ENCODE results near the gene VEGFB.

VEGFB gene

GRCh38 chr11:64235437-64236161 is 1.2 kb downstream of the VEGFB start:
- TF ChIP-seq ARNT (IDR thresholded peaks at IDR 0.05) (no peak), PKNOX1 (IDR thresholded peaks at IDR 0.05) (peak; percentile 27; the same call in 1 of the 2 replicates)
- ChIA-PET POLR2A (interaction anchor here (2.5 to 2.8 kb wide), 2 partner anchors 11 to 14 kb away, joined by 8 to 12 read pairs; partner anchors contain the start of gene PPP1R14B), CTCF (no interaction called here)
- no peak for DNase-seq (ENCODE audit: extremely low spot score)

- TF ChIP-seq LEF1 (IDR thresholded peaks at IDR 0.05; ENCODE audit: borderline replicate concordance) = no peak
- no peak for TF ChIP-seq SP1 (IDR thresholded peaks at IDR 0.05)
- no peak for TF ChIP-seq CTBP1 (IDR thresholded peaks at IDR 0.05; ENCODE audit: borderline replicate concordance)
- TF ChIP-seq HDGF (IDR thresholded peaks at IDR 0.05; ENCODE audit: borderline replicate concordance) = no peak
- TF ChIP-seq L3MBTL2 (conservative IDR thresholded peaks at IDR 0.05) = no peak
- TF ChIP-seq FOXM1 (IDR thresholded peaks at IDR 0.05; ENCODE audit: borderline replicate concordance) = no peak
- TF ChIP-seq PKNOX1 (IDR thresholded peaks at IDR 0.05) = no peak
- no peak for TF ChIP-seq BHLHE40 (IDR thresholded peaks at IDR 0.05; ENCODE audit: borderline replicate concordance)
- no peak for TF ChIP-seq ZNF384 (IDR thresholded peaks at IDR 0.05)
- POLR2A ChIA-PET = interaction anchor here (2.5 to 3.8 kb wide), 3 partner anchors 9 to 52 kb away, joined by 8 to 13 read pairs (median 12); partner anchors contain the start of genes PPP1R14B and STIP1
- CTCF ChIA-PET = interaction anchor here (0.7 kb wide), 1 partner anchor 45 kb away, joined by 3 read pairs; no protein-coding TSS in a partner anchor
- DNase-seq (ENCODE audit: extremely low spot score) = no peak
Measured at GRCh38 chr11:64237484-64237951, 3.1 kb downstream of the VEGFB start.

- ChIA-PET CTCF (no interaction called here), POLR2A (interaction anchor here (1.0 to 3.8 kb wide), 3 partner anchors 9 to 53 kb away, joined by 3 to 13 read pairs (median 10); partner anchors contain the start of genes NUDT22, PPP1R14B, STIP1 and TRPT1)
- no peak for DNase-seq (ENCODE audit: extremely low spot score)
- TF ChIP-seq NFRKB (IDR thresholded peaks at IDR 0.05) (no peak), LEF1 (IDR thresholded peaks at IDR 0.05; ENCODE audit: borderline replicate concordance) (no peak), BHLHE40 (IDR thresholded peaks at IDR 0.05; ENCODE audit: borderline replicate concordance) (no peak), CTBP1 (IDR thresholded peaks at IDR 0.05; ENCODE audit: borderline replicate concordance) (no peak), L3MBTL2 (conservative IDR thresholded peaks at IDR 0.05) (no peak), SP1 (IDR thresholded peaks at IDR 0.05) (no peak), PKNOX1 (IDR thresholded peaks at IDR 0.05) (no peak), FOXK2 (IDR thresholded peaks at IDR 0.05) (no peak), HDGF (IDR thresholded peaks at IDR 0.05; ENCODE audit: borderline replicate concordance) (no peak)
Measured at GRCh38 chr11:64238076-64238475, 3.7 kb downstream of the VEGFB start.

- POLR2A ChIA-PET = interaction anchor here (1.0 to 3.8 kb wide), 6 partner anchors 8 to 54 kb away, joined by 3 to 13 read pairs (median 4); partner anchors contain the start of genes NUDT22, PLCB3, PPP1R14B and STIP1
- DNase-seq (ENCODE audit: extremely low spot score) = no peak
- CTCF ChIA-PET = interaction anchor here (1.2 to 1.7 kb wide), 2 partner anchors 34 to 66 kb away, joined by 3 to 4 read pairs; partner anchors contain the start of gene ESRRA
Measured at GRCh38 chr11:64238999-64239398, 4.6 kb downstream of the VEGFB start.

GRCh38 chr11:64239662-64240434 is 5.5 kb downstream of the VEGFB start:
- CTCF ChIA-PET = interaction anchor here (1.2 to 1.7 kb wide), 2 partner anchors 35 to 65 kb away, joined by 3 to 4 read pairs; partner anchors contain the start of gene ESRRA
- no peak for TF ChIP-seq L3MBTL2 (conservative IDR thresholded peaks at IDR 0.05)
- no peak for TF ChIP-seq ZNF384 (IDR thresholded peaks at IDR 0.05)
- TF ChIP-seq SP1 (IDR thresholded peaks at IDR 0.05) = no peak
- no peak for TF ChIP-seq FOXM1 (IDR thresholded peaks at IDR 0.05; ENCODE audit: borderline replicate concordance)
- no peak for TF ChIP-seq FOXA1 (IDR thresholded peaks at IDR 0.05)
- TF ChIP-seq FOXK2 (IDR thresholded peaks at IDR 0.05) = no peak
- TF ChIP-seq NFRKB (IDR thresholded peaks at IDR 0.05) = no peak
- no peak for TF ChIP-seq TARDBP (IDR thresholded peaks at IDR 0.05)
- TF ChIP-seq BHLHE40 (IDR thresholded peaks at IDR 0.05; ENCODE audit: borderline replicate concordance) = no peak
- TF ChIP-seq ARNT (IDR thresholded peaks at IDR 0.05) = no peak
- no peak for TF ChIP-seq ELF4 (IDR thresholded peaks at IDR 0.05)
- no peak for TF ChIP-seq CTBP1 (IDR thresholded peaks at IDR 0.05; ENCODE audit: borderline replicate concordance)
- no peak for TF ChIP-seq LEF1 (IDR thresholded peaks at IDR 0.05; ENCODE audit: borderline replicate concordance)
- no peak for TF ChIP-seq PKNOX1 (IDR thresholded peaks at IDR 0.05)
- TF ChIP-seq SUZ12 (IDR thresholded peaks at IDR 0.05) = no peak
- TF ChIP-seq HDGF (IDR thresholded peaks at IDR 0.05; ENCODE audit: borderline replicate concordance) = no peak
- POLR2A ChIA-PET = interaction anchor here (1.0 to 3.8 kb wide), 5 partner anchors 12 to 55 kb away, joined by 3 to 13 read pairs (median 4); partner anchors contain the start of genes NUDT22, PLCB3, STIP1 and TRPT1
- DNase-seq (ENCODE audit: extremely low spot score) = no peak

More at GRCh38 chr11:64238999-64239398, 4.6 kb downstream of the VEGFB start:
- TF ChIP-seq NFRKB (IDR thresholded peaks at IDR 0.05) (no peak), CTBP1 (IDR thresholded peaks at IDR 0.05; ENCODE audit: borderline replicate concordance) (no peak), LEF1 (IDR thresholded peaks at IDR 0.05; ENCODE audit: borderline replicate concordance) (no peak), L3MBTL2 (conservative IDR thresholded peaks at IDR 0.05) (no peak), ZNF384 (IDR thresholded peaks at IDR 0.05) (no peak), TARDBP (IDR thresholded peaks at IDR 0.05) (no peak), BHLHE40 (IDR thresholded peaks at IDR 0.05; ENCODE audit: borderline replicate concordance) (no peak), SUZ12 (IDR thresholded peaks at IDR 0.05) (no peak), FOXM1 (IDR thresholded peaks at IDR 0.05; ENCODE audit: borderline replicate concordance) (no peak), HDGF (IDR thresholded peaks at IDR 0.05; ENCODE audit: borderline replicate concordance) (no peak)
